Measurements from ENCODE around the gene CXCL12. TPM values are rescaled to one million over a fixed set of nuclear protein-coding genes. Genes with fewer than 3 reads are reported as not detected.

The CXCL12 gene
- total and polyA plus RNA-seq, 2 donors (not counting 3 experiments of a cell fraction or from before 2014, with no cell fraction given): 0.35 to 1.4 TPM

- dilution Hi-C loops (cut with MboI; ENCODE audit: extremely low pct_ligation_motif_present, low sequenced_read_pairs): no loop called here
- H3K4me1 ChIP-seq (ENCODE audit: control insufficient read depth, extremely low read depth, insufficient read depth, low read length): no peaks in the 10 kb centered on the region
- DNase-seq (ENCODE audit: low read depth, low spot score) (no peak), FAIRE-seq (no peak)
- no peaks in the 10 kb centered on the region for H3K9me1 ChIP-seq (replicated peaks; ENCODE audit: control insufficient read depth, extremely low read depth, insufficient read depth, low read length)
- H2AFZ ChIP-seq (ENCODE audit: low read depth, low read length): no peak overlapping the region
- H3K36me3 ChIP-seq (ENCODE audit: control insufficient read depth in 2 of 2, extremely low read depth in 1 of 2, insufficient read depth in 2 of 2, low read length in 2 of 2): no peaks in the 10 kb centered on the region
- H3K9ac ChIP-seq (replicated peaks; ENCODE audit: extremely low read depth, insufficient read depth, low read length): no peak overlapping the region
- no peaks in the 10 kb centered on the region for H3K27me3 ChIP-seq (ENCODE audit: control insufficient read depth in 2 of 2, insufficient read depth in 2 of 2, low read length in 2 of 2)
- H3K4me2 ChIP-seq (ENCODE audit: insufficient read depth, low read length): no peak overlapping the region
- BruUV-seq (replicated peaks): no TSS peak
- H3K4me3 ChIP-seq (replicated peaks in 1 of 3; ENCODE audit: insufficient read depth in 1 of 3, low read depth in 1 of 3, low read length in 3 of 3): no peak overlapping the region
- no peaks in the 10 kb centered on the region for H3K79me2 ChIP-seq (ENCODE audit: control insufficient read depth, insufficient read depth, low read length)
- no peak for TF ChIP-seq POLR2A (IDR thresholded peaks at IDR 0.05; ENCODE audit: low read depth, low read length)
- TF ChIP-seq FOS (IDR thresholded peaks at IDR 0.05; ENCODE audit: borderline replicate concordance, insufficient read depth, low read length): no peak
- TF ChIP-seq, protein P1, sequence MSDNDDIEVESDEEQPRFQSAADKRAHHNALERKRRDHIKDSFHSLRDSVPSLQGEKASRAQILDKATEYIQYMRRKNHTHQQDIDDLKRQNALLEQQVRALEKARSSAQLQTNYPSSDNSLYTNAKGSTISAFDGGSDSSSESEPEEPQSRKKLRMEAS (IDR thresholded peaks at IDR 0.05; ENCODE audit: insufficient read depth, insufficient read length): no peak
- no peak for TF ChIP-seq JUN (IDR thresholded peaks at IDR 0.05; ENCODE audit: borderline replicate concordance, insufficient read depth, insufficient read length, low read depth)
- TF ChIP-seq EZH2 (IDR thresholded peaks at IDR 0.05; ENCODE audit: borderline replicate concordance, low read depth, low read length, severe bottlenecking): no peak
- no peak for TF ChIP-seq POLR2AphosphoS5 (IDR thresholded peaks at IDR 0.05; ENCODE audit: insufficient read depth, low read depth, low read length)
- TF ChIP-seq CTCF (IDR thresholded peaks at IDR 0.05; ENCODE audit: extremely low read depth in 1 of 2, insufficient read depth in 1 of 2, low read depth in 1 of 2, low read length in 2 of 2): no peak
- ChIA-PET POLR2A (no interaction called here), CTCF (no interaction called here)
- H3K27ac ChIP-seq (ENCODE audit: insufficient read depth, low read depth, low read length): no peak overlapping the region
- intact Hi-C loops (cut with micrococcal nuclease): no loop called here
- H4K20me1 ChIP-seq (replicated peaks; ENCODE audit: control insufficient read depth, extremely low read depth, insufficient read depth, low read length): no peaks in the 10 kb centered on the region
- peaks cover 2% of the 10 kb centered on the region for H3K9me3 ChIP-seq (replicated peaks; ENCODE audit: control insufficient read depth, insufficient read depth, low read length)
Observed at GRCh38 chr10:44424298-44424697, 39.4 kb upstream of the CXCL12 start.

Measured in endothelial cell of umbilical vein (primary cell).